HFFc6 (cell line): ENCODE data around the gene PPARA. TPM values are rescaled to one million over a fixed set of nuclear protein-coding genes. Genes with fewer than 3 reads are reported as not detected.

Source experiments
- DNase-seq: peaks from one replicate; pipeline ENCODE4 v3.0.0-alpha.2; 2018
- H3K27ac Mint-ChIP-seq: 2 replicates; pipeline ENCODE4 v1.8.0; 2020; ENCODE audit warnings: mild to moderate bottlenecking, mixed read lengths
- H3K27me3 Mint-ChIP-seq: 2 replicates; pipeline ENCODE4 v1.8.0; 2021; ENCODE audit warnings: mild to moderate bottlenecking, moderate library complexity, mixed read lengths; ENCODE audit not compliant: insufficient read depth
- H3K36me3 Mint-ChIP-seq: 2 replicates; pipeline ENCODE4 v1.8.0; 2021; ENCODE audit warnings: low read depth, mixed read lengths
- H3K4me1 Mint-ChIP-seq: 2 replicates; pipeline ENCODE4 v1.8.0; 2020; ENCODE audit warnings: low read depth, mixed read lengths
- H3K4me3 Mint-ChIP-seq: 2 replicates; pipeline ENCODE4 v1.8.0; 2020; ENCODE audit warnings: mild to moderate bottlenecking, moderate library complexity, mixed read lengths
- H3K9me3 Mint-ChIP-seq: 2 replicates; pipeline ENCODE4 v1.8.0; 2020; ENCODE audit warnings: mild to moderate bottlenecking, mixed read lengths
- CTCF ChIP-seq: fragments of 200-600 bp; sonication (generic); IDR thresholded peaks from 2 replicates; pipeline ENCODE4 v1.5.0; 2021; ENCODE audit warnings: antibody characterized with exemption, mild to moderate bottlenecking
- total RNA-seq, 6 experiments: library from RNA; stranded (reverse); fragmentation: NEBNext Ultra II Directional; extraction: Animal tissue kit (Norgen Biotek cat#: 25700); gene quantifications; 2 replicates in 1 of 6; 3 replicates in 5 of 6; pipeline ENCODE4 v1.2.3, GENCODE V29; 2021

The PPARA gene
- total RNA-seq, 6 experiments from 2014 or later, result 14.1 to 16.0 (median 15.1) TPM

GRCh38 chr22:46289244-46289891 is 139.0 kb downstream of the PPARA start:
- Mint-ChIP-seq H3K36me3 (peaks cover 23% of the 10 kb centered on the region), H3K4me3 (no peak overlapping the region), H3K9me3 (no peaks in the 10 kb centered on the region; the same call in 1 of the 2 replicates), H3K4me1 (peaks cover 12% of the 10 kb centered on the region), H3K27me3 (no peaks in the 10 kb centered on the region; the same call in 1 of the 2 replicates), H3K27ac (no peak overlapping the region)
- no peak for TF ChIP-seq CTCF
- no peak for DNase-seq

GRCh38 chr22:46290121-46290842 is 140.0 kb downstream of the PPARA start:
- no peaks in the 10 kb centered on the region; the same call in 1 of the 2 replicates for H3K9me3 Mint-ChIP-seq
- no peak overlapping the region for H3K27ac Mint-ChIP-seq
- H3K36me3 Mint-ChIP-seq, result peaks cover 18% of the 10 kb centered on the region
- peaks cover 17% of the 10 kb centered on the region for H3K4me1 Mint-ChIP-seq
- H3K4me3 Mint-ChIP-seq, result no peak overlapping the region
- DNase-seq, result no peak
- no peaks in the 10 kb centered on the region; the same call in 1 of the 2 replicates for H3K27me3 Mint-ChIP-seq
- TF ChIP-seq CTCF, result no peak

GRCh38 chr22:46290843-46291785 is 140.8 kb downstream of the PPARA start:
- no peak overlapping the region for H3K27ac Mint-ChIP-seq
- H3K9me3 Mint-ChIP-seq, result no peaks in the 10 kb centered on the region; the same call in 1 of the 2 replicates
- DNase-seq, result no peak
- no peak for TF ChIP-seq CTCF
- peaks cover 11% of the 10 kb centered on the region for H3K36me3 Mint-ChIP-seq
- no peak overlapping the region for H3K4me3 Mint-ChIP-seq
- H3K27me3 Mint-ChIP-seq, result peaks cover under 1% of the 10 kb centered on the region; the same call in 1 of the 2 replicates
- H3K4me1 Mint-ChIP-seq, result peaks cover 25% of the 10 kb centered on the region

GRCh38 chr22:46292173-46292572 is 141.8 kb downstream of the PPARA start:
- no peak for TF ChIP-seq CTCF
- peaks cover 32% of the 10 kb centered on the region for H3K4me1 Mint-ChIP-seq
- H3K27ac Mint-ChIP-seq, result no peak overlapping the region
- H3K36me3 Mint-ChIP-seq, result peaks cover 10% of the 10 kb centered on the region
- DNase-seq, result no peak
- no peaks in the 10 kb centered on the region; the same call in 1 of the 2 replicates for H3K9me3 Mint-ChIP-seq
- H3K4me3 Mint-ChIP-seq, result no peak overlapping the region
- peaks cover 6% of the 10 kb centered on the region for H3K27me3 Mint-ChIP-seq

GRCh38 chr22:46292732-46293131 is 142.4 kb downstream of the PPARA start:
- H3K4me1 Mint-ChIP-seq, result peaks cover 38% of the 10 kb centered on the region
- no peak for DNase-seq
- no peak for TF ChIP-seq CTCF
- H3K27me3 Mint-ChIP-seq, result peaks cover 6% of the 10 kb centered on the region
- H3K9me3 Mint-ChIP-seq, result no peaks in the 10 kb centered on the region; the same call in 1 of the 2 replicates
- H3K27ac Mint-ChIP-seq, result no peak overlapping the region
- H3K4me3 Mint-ChIP-seq, result no peak overlapping the region
- H3K36me3 Mint-ChIP-seq, result peaks cover 15% of the 10 kb centered on the region
